Activated CD4-positive, alpha-beta memory T cell treated with anti-CD3 and anti-CD28 coated beads for 36 hours (primary cell): ENCODE data around the gene LTBP3. TPM values are rescaled to one million over a fixed set of nuclear protein-coding genes. Genes with fewer than 3 reads are reported as not detected.
"Not testable (repeated sequence)": the region's sequence is repeated elsewhere in the genome, so short reads cannot be mapped to it uniquely, and the experiment has no call there.

Experiments
- CTCF ChIA-PET: fragments of 350-600 bp; sonication (Branson Sonifier 250); formaldehyde crosslinking; loops from one replicate; lab custom pipeline; 2021; ENCODE audit warnings: antibody characterized with exemption, inconsistent platforms; lab: Charles Lee
- POLR2A ChIA-PET: fragments of 350-600 bp; sonication (Branson Sonifier 250); formaldehyde crosslinking; loops from one replicate; lab custom pipeline; 2021; ENCODE audit warnings: antibody characterized with exemption; lab: Charles Lee
- DNase-seq: peaks from one replicate; pipeline ENCODE4 v3.0.0-alpha.2; 2020
- H3K27ac Mint-ChIP-seq: one replicate; pipeline ENCODE4 v1.8.0; 2021; ENCODE audit warnings: mixed read lengths
- H3K27me3 Mint-ChIP-seq: one replicate; pipeline ENCODE4 v1.8.0; 2021; ENCODE audit warnings: mixed read lengths
- H3K36me3 Mint-ChIP-seq: one replicate; pipeline ENCODE4 v1.8.0; 2021; ENCODE audit warnings: mixed read lengths
- H3K4me1 Mint-ChIP-seq: one replicate; pipeline ENCODE4 v1.8.0; 2021; ENCODE audit warnings: low read depth, mixed read lengths
- H3K4me3 Mint-ChIP-seq: one replicate; pipeline ENCODE4 v1.8.0; 2021; ENCODE audit warnings: mild to moderate bottlenecking, mixed read lengths
- H3K9me3 Mint-ChIP-seq: one replicate; pipeline ENCODE4 v1.8.0; 2021; ENCODE audit warnings: mixed read lengths
- intact Hi-C: fragments of 100-400 bp; cut with micrococcal nuclease; formaldehyde crosslinking; loops from one replicate; pipeline ENCODE4 v1.15.1; 2023
- total RNA-seq, 2 experiments: library from RNA; stranded (reverse); gene quantifications; one replicate each; pipeline ENCODE4 v1.2.3, GENCODE V29; 2021

LTBP3 gene
- total RNA-seq, 2 experiments from 2014 or later: 60.7 to 63.3 TPM

DNA sequence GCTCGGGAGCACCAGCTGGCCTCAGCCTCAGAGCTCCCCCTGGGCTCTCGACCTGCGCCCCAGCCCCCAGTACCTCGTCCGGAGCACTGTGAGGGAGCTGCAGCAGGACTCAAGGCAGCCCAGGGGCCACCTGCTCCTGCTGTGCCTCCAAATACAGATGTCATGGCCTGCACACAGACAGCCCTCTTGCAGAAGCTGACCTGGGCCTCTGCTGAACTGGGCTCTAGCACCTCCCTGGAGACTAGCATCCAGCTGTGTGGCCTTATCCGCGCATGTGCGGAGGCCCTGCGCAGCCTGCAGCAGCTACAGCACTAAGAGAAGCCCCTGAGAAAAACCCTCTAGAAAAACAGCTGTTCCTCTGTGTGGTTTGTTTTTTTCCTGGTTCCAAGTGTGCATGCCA is 13.3 kb upstream of the LTBP3 start:
- CTCF ChIA-PET: interaction anchor here (1.0 to 8.9 kb wide), 12 partner anchors 12 to 74 kb away, joined by 3 to 176 read pairs (median 8); partner anchors contain the start of genes KCNK7, LTBP3, MAP3K11 and PCNX3
- Mint-ChIP-seq H3K4me1 (peaks cover 55% of the 10 kb centered on the region), H3K9me3 (no peaks in the 10 kb centered on the region), H3K4me3 (peak overlapping the region; percentile 100), H3K27me3 (no peaks in the 10 kb centered on the region), H3K27ac (peak overlapping the region; percentile 84), H3K36me3 (peaks cover 26% of the 10 kb centered on the region)
- POLR2A ChIA-PET: interaction anchor here (1.3 to 3.8 kb wide), 7 partner anchors 12 to 148 kb away, joined by 3 to 28 read pairs (median 7); partner anchors contain the start of genes LTBP3, NEAT1 and PCNX3
- intact Hi-C loops: loop anchor here (5.0 kb wide), 2 partner anchors 81 to 189 kb away; partner anchors contain the start of gene SLC25A45
- no peak for DNase-seq

DNA sequence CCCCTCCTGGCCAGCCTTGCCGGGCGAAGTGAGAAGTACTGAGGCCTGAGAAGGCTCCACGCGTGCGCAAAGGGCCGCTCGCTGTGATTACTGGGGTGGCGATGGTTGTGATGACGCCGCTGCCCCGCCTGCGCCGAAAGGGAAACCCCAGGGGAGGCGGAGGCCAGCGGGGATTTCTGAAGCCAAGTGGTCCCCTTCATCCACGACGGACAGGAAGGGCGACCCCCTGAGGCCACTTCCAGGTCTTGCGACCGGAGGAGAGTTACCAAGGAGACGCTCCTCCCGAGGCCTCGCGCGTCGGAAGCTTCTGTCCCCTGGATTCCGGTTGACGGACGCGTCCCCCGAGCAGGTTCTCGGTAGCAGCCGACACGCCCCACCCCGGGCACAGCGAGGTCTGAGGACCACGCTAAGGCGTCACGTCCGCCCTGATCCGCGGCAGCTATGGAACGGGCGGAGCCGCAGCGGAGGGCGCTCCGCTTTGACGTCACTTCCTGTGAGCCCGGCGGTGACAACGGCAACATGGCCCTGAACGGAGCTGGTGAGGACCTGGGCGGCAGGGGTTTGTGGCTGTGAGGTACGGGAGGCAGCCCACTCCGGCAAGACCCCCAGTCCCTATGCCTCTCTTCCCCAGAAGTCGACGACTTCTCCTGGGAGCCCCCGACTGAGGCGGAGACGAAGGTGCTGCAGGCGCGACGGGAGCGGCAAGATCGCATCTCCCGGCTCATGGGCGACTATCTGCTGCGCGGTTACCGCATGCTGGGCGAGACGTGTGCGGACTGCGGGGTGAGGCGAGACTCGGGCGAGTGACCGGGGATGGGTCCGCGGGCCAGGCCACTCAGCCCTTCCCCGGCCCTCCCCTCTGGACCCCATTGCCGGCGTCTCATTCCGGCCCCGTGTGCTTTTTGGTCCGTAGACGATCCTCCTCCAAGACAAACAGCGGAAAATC is 12.1 kb upstream of the LTBP3 start, which contains the start of gene ZNRD2:
Gene ZNRD2 (plus strand): TSS at position 505 of the 946 bp plus-strand sequence. CDS start 15 bp downstream, at position 520.
- ChIA-PET CTCF (interaction anchor here (1.0 to 8.9 kb wide), 11 partner anchors 13 to 203 kb away, joined by 3 to 176 read pairs (median 8); partner anchors contain the start of genes KCNK7, MAP3K11 and PCNX3), POLR2A (interaction anchor here (0.5 to 3.8 kb wide), 16 partner anchors 10 to 289 kb away, joined by 3 to 28 read pairs (median 4); partner anchors contain the start of genes CFL1, LTBP3, MALAT1 and NEAT1)
- Mint-ChIP-seq H3K4me1 (peaks cover 62% of the 10 kb centered on the region), H3K36me3 (peaks cover 22% of the 10 kb centered on the region), H3K27me3 (no peaks in the 10 kb centered on the region), H3K9me3 (no peaks in the 10 kb centered on the region), H3K4me3 (peak within 1 kb of the TSS; percentile 100), H3K27ac (peak within 1 kb of the TSS; percentile 95)
- intact Hi-C loops: loop anchor here (1.0 to 5.0 kb wide), 5 partner anchors 24 to 188 kb away; partner anchors contain the start of genes PCNX3 and SLC25A45
- DNase-seq: peak; percentile 100

DNA sequence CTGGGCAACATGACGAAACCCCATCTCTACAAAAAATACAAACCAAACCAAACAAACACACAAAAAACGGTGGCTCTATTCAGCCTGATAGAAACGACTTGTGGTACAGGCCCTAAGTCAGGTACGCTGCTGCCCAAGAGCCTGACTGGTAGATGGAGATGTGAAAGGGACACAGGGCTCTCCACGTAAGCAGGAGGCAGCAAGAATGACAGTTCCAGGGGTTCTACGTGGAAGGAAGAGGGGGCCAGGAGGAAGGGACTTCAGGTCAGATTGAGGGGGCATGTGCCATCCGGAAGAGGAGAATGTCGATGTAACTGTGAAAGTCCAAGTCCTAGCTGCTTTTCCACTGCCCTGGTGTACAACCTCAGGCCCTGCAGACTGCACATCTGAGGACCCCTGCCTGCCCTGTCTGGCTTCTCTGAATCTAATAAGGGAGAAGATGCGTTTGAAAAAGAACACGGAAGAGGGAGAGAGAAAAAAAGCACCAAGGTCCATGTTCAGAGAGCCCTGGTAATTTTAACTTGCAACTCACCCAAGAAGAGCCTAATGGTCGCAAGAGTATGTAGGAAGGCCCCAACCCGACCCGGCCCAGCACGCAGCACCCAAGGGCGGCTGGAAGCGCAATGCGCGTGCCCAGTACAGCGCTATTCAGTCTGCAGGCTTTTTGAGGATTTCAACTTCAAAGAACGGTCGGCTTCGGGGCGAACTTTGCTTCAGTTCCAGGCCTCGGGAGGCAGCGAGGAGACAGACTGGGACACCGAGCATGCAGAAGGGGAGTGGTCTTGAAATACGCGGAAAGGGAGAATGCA is 11.2 kb upstream of the LTBP3 start:
- Mint-ChIP-seq H3K27me3 (no peaks in the 10 kb centered on the region), H3K27ac (peak overlapping the region; percentile 95), H3K9me3 (no peaks in the 10 kb centered on the region), H3K4me1 (peaks cover 62% of the 10 kb centered on the region), H3K36me3 (peaks cover 22% of the 10 kb centered on the region), H3K4me3 (peak overlapping the region; percentile 100)
- POLR2A ChIA-PET: interaction anchor here (1.0 to 3.8 kb wide), 10 partner anchors 10 to 290 kb away, joined by 3 to 28 read pairs (median 4); partner anchors contain the start of genes CFL1, LTBP3, MALAT1 and NEAT1
- intact Hi-C loops: no loop called here
- CTCF ChIA-PET: interaction anchor here (0.6 to 8.9 kb wide), 10 partner anchors 14 to 203 kb away, joined by 3 to 176 read pairs (median 4); partner anchors contain the start of genes KCNK7, MAP3K11 and PCNX3
- no peak for DNase-seq

DNA sequence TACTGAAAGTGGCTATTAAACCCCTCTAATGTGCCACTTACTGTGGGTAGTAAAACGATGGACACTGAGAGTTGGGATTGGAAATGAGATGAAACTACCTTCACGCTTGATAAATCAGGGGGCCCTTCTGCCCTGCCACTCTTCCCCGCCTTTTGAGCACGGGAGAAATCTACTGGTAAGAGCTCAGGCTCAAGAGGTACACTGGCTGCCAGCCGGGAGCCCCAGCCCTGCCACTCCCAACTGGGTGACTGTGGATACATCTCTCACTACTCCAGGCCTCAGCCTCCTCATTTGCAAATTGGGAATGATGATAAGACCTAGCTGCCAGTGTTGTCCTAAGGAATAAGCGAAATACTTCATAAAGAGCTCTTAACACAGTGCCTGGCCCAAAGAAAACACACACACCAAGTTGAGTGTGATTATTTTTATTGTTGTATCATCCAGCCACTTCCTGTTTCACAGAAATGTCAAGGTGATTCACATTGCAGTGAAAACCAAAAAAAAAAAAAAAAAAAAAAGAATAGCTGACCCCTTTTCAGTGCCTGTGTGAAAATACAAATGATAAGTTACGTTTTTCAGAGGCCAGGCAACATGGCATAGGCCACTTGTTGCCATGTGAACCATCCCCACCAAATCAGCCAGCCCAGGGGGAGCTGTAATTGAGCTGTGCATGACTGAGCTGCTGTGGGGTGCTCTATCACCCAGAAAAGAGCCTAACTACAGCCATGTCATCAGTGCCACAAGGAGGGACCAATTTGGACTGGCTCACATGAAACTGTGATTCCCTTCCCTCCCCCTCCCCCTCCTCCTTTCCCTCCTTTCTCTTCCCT is 7.7 kb upstream of the LTBP3 start:
- CTCF ChIA-PET: interaction anchor here (0.5 to 7.7 kb wide), 10 partner anchors 11 to 377 kb away, joined by 3 to 50 read pairs (median 5); partner anchors contain the start of gene SCYL1
- peak; percentile 66 for DNase-seq
- peak overlapping the region; percentile 56 for H3K4me3 Mint-ChIP-seq
- H3K9me3 Mint-ChIP-seq: no peaks in the 10 kb centered on the region
- peak overlapping the region; percentile 98 for H3K27ac Mint-ChIP-seq
- intact Hi-C loops: loop anchor here (1.0 kb wide), 1 partner anchor 8 kb away; the partner anchor contains the start of gene LTBP3
- H3K27me3 Mint-ChIP-seq: no peaks in the 10 kb centered on the region
- H3K36me3 Mint-ChIP-seq: peaks cover 11% of the 10 kb centered on the region
- peaks cover 47% of the 10 kb centered on the region for H3K4me1 Mint-ChIP-seq
- POLR2A ChIA-PET: interaction anchor here (0.6 to 2.5 kb wide), 8 partner anchors 9 to 232 kb away, joined by 3 to 13 read pairs (median 4); partner anchors contain the start of genes DPF2 and PCNX3

DNA sequence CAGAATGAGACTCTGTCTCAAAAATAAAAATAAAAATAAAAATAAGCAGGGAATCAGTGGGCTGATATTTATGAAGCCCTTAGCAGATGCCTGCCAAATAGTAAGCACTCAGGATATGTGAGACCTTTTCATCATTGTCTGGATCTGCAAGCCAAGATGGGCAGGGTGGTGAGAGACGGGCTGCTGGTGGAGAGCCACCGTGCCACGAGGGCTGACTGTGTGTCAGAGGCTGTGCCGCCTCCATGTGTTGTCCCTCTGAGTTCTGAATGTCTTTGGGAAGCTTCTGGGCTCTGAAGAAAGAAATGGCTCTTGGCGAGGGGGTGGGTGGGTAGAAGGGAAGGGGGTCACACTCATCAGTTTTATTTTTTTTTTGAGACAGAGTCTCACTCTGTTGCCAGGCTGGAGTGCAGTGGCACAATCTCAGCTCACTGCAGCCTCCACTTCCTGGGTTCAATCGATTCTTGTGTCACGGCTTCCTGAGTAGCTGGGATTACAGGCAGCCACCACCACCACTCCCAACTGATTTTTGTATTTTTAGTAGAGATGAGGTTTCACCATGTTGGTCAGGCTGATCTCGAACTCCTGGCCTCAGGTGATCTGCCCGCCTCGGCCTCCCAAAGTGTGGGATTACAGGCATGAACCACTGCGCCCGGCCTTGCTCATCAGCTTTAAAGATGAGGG is 6.9 kb upstream of the LTBP3 start:
- POLR2A ChIA-PET: interaction anchor here (0.7 to 2.5 kb wide), 5 partner anchors 8 to 50 kb away, joined by 3 to 13 read pairs (median 7); partner anchors contain the start of gene PCNX3

DNA sequence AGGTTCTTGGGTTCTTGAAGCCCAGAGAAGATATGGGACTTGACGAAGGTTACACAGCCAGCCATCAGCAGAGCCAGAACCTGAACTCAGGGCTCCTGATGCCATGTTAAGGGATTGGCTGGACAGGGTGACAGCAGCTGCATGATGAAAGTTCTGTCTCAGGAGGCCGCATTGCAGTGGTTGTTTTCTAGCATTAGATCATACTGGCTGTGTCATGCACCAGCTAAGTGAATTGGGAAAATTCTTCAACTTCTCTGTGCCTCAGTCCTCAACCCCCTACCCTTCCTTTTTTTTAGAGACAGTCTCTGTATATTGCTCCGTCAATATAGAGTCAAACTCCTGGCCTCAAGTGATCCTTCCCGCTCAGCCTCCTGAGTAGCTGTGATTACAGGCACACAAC is 5.4 kb upstream of the LTBP3 start:
- DNase-seq: no peak
- H3K36me3 Mint-ChIP-seq: peaks cover 4% of the 10 kb centered on the region
- H3K27me3 Mint-ChIP-seq: no peaks in the 10 kb centered on the region
- H3K9me3 Mint-ChIP-seq: no peaks in the 10 kb centered on the region
- POLR2A ChIA-PET: no interaction called here
- intact Hi-C loops: no loop called here
- CTCF ChIA-PET: interaction anchor here (7.7 kb wide), 1 partner anchor 22 kb away, joined by 50 read pairs; no protein-coding TSS in a partner anchor
- H3K4me3 Mint-ChIP-seq: no peak overlapping the region
- H3K27ac Mint-ChIP-seq: peak overlapping the region; percentile 65
- peaks cover 55% of the 10 kb centered on the region for H3K4me1 Mint-ChIP-seq

More for the DNA sequence above, 6.9 kb upstream of the LTBP3 start:
- H3K9me3 Mint-ChIP-seq, intact Hi-C loops, H3K36me3 Mint-ChIP-seq, H3K27me3 Mint-ChIP-seq: not testable (repeated sequence)
- Mint-ChIP-seq H3K27ac (peak overlapping the region; percentile 98), H3K4me1 (peaks cover 51% of the 10 kb centered on the region), H3K4me3 (peak overlapping the region; percentile 56)
- peak; percentile 43 for DNase-seq
- CTCF ChIA-PET: interaction anchor here (0.5 to 7.7 kb wide), 8 partner anchors 13 to 276 kb away, joined by 3 to 50 read pairs (median 5); partner anchors contain the start of gene SCYL1

DNA sequence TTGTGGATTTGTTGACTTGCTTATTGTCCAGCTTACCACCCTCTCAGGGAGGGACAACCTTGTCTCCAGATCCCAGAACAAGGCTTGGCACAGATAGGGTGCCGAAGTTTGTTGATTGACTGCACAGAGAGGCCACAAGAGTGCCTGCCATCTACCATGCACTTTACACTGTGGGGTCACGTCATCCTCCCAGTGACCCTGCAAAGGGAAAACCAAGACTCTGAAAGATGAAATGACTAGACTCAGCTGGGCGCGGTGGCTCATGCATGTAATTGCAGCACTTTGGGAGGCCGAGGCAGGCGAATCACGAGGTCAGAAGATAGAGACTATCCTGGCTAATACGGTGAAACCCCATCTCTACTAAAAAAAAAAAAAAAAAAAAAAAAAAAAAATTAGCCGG is 4.6 kb upstream of the LTBP3 start:
- peaks cover 50% of the 10 kb centered on the region for H3K4me1 Mint-ChIP-seq
- H3K4me3 Mint-ChIP-seq: no peak overlapping the region
- no peaks in the 10 kb centered on the region for H3K9me3 Mint-ChIP-seq
- ChIA-PET CTCF (interaction anchor here (0.9 to 7.7 kb wide), 2 partner anchors 13 to 21 kb away, joined by 3 to 50 read pairs; partner anchors contain the start of gene EHBP1L1), POLR2A (no interaction called here)
- no peaks in the 10 kb centered on the region for H3K27me3 Mint-ChIP-seq
- intact Hi-C loops: no loop called here
- H3K36me3 Mint-ChIP-seq: no peaks in the 10 kb centered on the region
- H3K27ac Mint-ChIP-seq: peak overlapping the region; percentile 33
- peak; percentile 43 for DNase-seq

DNA sequence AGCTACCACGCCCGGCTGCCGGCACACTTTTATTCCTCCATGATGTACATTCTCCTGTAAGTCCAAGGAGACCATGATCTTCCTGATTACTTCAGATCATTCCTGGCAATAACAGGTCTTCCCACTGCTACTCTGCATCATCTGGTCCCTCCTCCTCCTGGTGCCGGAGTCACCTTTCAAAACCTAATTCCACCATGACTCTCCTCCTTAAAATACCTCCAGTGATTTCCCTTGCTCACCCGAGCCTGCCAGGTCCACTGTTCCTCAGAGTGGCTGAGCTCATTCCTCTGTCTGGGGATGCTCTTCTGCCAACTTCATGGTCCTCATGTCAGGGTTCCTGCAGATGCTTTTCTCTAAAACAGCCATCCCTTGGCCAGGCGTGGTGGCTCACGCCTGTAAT is 3.9 kb upstream of the LTBP3 start:
- Mint-ChIP-seq H3K36me3 (no peaks in the 10 kb centered on the region), H3K4me3 (no peak overlapping the region), H3K9me3 (no peaks in the 10 kb centered on the region), H3K4me1 (peaks cover 53% of the 10 kb centered on the region), H3K27ac (no peak overlapping the region), H3K27me3 (no peaks in the 10 kb centered on the region)
- intact Hi-C loops: no loop called here
- ChIA-PET CTCF (interaction anchor here (0.6 to 7.7 kb wide), 5 partner anchors 10 to 64 kb away, joined by 3 to 50 read pairs (median 3); partner anchors contain the start of gene EHBP1L1), POLR2A (interaction anchor here (2.0 kb wide), 1 partner anchor 15 kb away, joined by 5 read pairs; no protein-coding TSS in a partner anchor)
- no peak for DNase-seq

DNA sequence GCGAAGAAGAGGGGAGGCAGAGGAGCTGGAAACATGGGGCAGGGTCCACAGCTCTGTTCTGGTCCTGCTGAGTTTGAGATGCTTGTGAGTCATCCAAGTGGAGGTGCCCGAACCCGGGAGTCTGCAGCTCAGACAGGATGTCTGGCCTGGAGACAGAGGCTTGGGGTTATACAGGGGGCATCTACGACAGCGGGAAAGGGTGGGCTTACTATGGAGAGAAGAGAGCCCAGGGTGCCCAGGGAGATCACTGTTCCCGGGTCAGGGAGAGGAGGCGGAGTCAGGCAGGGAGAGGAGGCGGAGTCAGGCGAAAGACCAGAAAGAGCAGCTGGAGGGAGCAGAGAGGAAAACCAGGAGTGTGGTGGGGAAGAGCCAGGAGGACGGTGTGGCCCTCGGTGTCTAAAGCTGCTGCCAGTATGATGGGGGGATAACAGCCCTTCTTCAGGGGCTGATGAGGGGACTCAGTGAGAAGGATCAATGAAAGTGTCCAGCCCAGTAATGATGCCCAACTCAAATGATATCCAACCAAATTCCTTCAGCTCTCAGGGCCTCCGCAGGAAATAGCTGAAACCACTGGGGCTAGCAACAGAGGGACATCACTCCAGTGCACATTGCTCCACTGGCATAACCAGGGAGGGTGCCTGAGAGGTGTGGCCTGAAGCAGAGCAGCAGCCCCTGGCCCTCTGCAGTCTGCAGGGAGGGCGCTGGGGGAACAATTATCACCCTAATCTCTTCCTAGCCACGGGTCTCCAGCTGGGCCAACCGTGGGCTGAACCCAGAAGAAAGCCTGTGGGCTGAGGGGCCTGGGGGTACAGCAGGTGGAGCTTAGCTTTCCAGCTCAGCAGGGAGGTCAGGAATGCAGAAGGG is 2.6 kb upstream of the LTBP3 start:
- Mint-ChIP-seq H3K36me3 (no peaks in the 10 kb centered on the region), H3K4me1 (peaks cover 53% of the 10 kb centered on the region), H3K27me3 (no peaks in the 10 kb centered on the region), H3K27ac (peak overlapping the region; percentile 50), H3K9me3 (no peaks in the 10 kb centered on the region), H3K4me3 (peak overlapping the region; percentile 10)
- no peak for DNase-seq
- ChIA-PET POLR2A (interaction anchor here (2.0 to 3.5 kb wide), 2 partner anchors 9 to 14 kb away, joined by 5 to 28 read pairs; partner anchors contain the start of gene ZNRD2), CTCF (interaction anchor here (0.7 to 7.7 kb wide), 7 partner anchors 9 to 65 kb away, joined by 3 to 50 read pairs (median 5); partner anchors contain the start of gene FAM89B)
- intact Hi-C loops: no loop called here
